ENCODE data around the gene NELFE.
"Not testable (repeated sequence)": the region's sequence is repeated elsewhere in the genome, so short reads cannot be mapped to it uniquely, and the experiment has no call there.

The NELFE gene

GRCh38 chr6:31911826-31912585, 46.8 kb downstream of the NELFE start:
- DNase-seq: no peak

GRCh38 chr6:31909298-31909697, 49.5 kb downstream of the NELFE start:
- DNase-seq: not testable (repeated sequence)

- DNase-seq: no peak
These were observed 50.0 kb downstream of the NELFE start for GRCh38 chr6:31908791-31909190.

GRCh38 chr6:31908255-31908654, 50.5 kb downstream of the NELFE start:
- not testable (repeated sequence) for DNase-seq

GRCh38 chr6:31907158-31907813, 51.5 kb downstream of the NELFE start:
- no peak for DNase-seq

GRCh38 chr6:31906727-31907126, 52.0 kb downstream of the NELFE start:
- DNase-seq: not testable (repeated sequence)

- DNase-seq: no peak
These were observed 52.6 kb downstream of the NELFE start for GRCh38 chr6:31906122-31906521.

GRCh38 chr6:31905041-31905440, 53.7 kb downstream of the NELFE start:
- DNase-seq: no peak

- DNase-seq: no peak
These were observed 54.8 kb downstream of the NELFE start for GRCh38 chr6:31903957-31904356.
